ENCODE results near the gene ARHGAP26. TPM values are rescaled to one million over a fixed set of nuclear protein-coding genes. Genes with fewer than 3 reads are reported as not detected.
A peak's percentile ranks its signal among the peaks of the same experiment; 100 is the strongest.

The ARHGAP26 gene
- total RNA-seq, 1 experiment from 2014 or later = 34.5 TPM

DNA sequence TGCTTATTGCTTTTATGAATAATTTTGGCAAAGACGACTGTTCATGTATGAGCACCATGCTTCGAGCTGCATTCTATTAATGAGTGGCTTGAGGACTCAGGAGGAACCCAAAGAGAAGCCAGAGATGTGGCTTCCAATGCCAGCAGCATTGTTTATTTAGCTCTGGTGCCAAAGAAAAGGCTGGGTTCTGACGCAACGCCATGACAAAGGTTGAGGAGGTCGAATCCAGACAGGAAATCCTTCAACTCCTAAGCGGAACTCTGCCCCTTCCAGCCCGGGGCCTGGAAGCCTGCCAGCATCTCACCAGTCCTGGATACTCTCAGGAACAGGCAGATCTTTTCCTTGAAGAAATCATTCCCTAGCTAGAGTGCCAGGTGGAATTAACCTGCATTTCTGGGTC, 104.4 kb downstream of the ARHGAP26 start:
- intact Hi-C loops (cut with micrococcal nuclease) = no loop called here
- POLR2A ChIA-PET = no interaction called here
- TF ChIP-seq CEBPB (IDR thresholded peaks at IDR 0.05; ENCODE audit: low read depth) = peak; percentile 45; the same call in 1 of the 2 replicates
- no peak for TF ChIP-seq RAD21 (IDR thresholded peaks at IDR 0.05; ENCODE audit: low read depth)
- Histone ChIP-seq H3K79me2 (ENCODE audit: insufficient read depth, low read length) (no peaks in the 10 kb centered on the region), H3K27ac (ENCODE audit: low read depth, low read length) (no peak overlapping the region), H3K4me3 (replicated peaks in 1 of 2; ENCODE audit: low read depth in 1 of 2, low read length in 2 of 2) (no peak overlapping the region), H2AFZ (ENCODE audit: low read depth, low read length, poor library complexity, severe bottlenecking) (no peak overlapping the region), H3K9ac (ENCODE audit: low read length) (no peak overlapping the region), H3K4me1 (ENCODE audit: control insufficient read depth in 1 of 2, insufficient read depth in 2 of 2, low read length in 2 of 2) (peaks cover 52 to 61% of the 10 kb centered on the region in 2 experiments; a peak in 3 of 4 replicates), H3K36me3 (ENCODE audit: control insufficient read depth in 1 of 2, insufficient read depth in 2 of 2, low read length in 2 of 2) (no peaks in the 10 kb centered on the region), H3K4me2 (ENCODE audit: low read length) (peak overlapping the region; percentile 10; the same call in 1 of the 2 replicates), H3K27me3 (ENCODE audit: insufficient read depth, low read length) (no peaks in the 10 kb centered on the region), H3K9me3 (ENCODE audit: control insufficient read depth in 1 of 2, insufficient read depth in 1 of 2, low read depth in 1 of 2, low read length in 2 of 2) (no peaks in the 10 kb centered on the region), H3K9me2 (ENCODE audit: insufficient read depth) (no peaks in the 10 kb centered on the region), H4K20me1 (ENCODE audit: insufficient read depth) (no peaks in the 10 kb centered on the region)
- DNase-seq (ENCODE audit: low read depth, low spot score) = no peak
- CTCF ChIA-PET = interaction anchor here (0.8 to 5.0 kb wide), 7 partner anchors 8 to 161 kb away, joined by 4 to 44 read pairs (median 8); partner anchors contain the start of gene ARHGAP26
- no TSS peak for BruUV-seq (replicated peaks)
- no peak for ATAC-seq
- RAD21 ChIA-PET (ENCODE audit: low non-redundant PET in 1 of 2, low total read pairs in 2 of 2, uncharacterized antibody in 2 of 2, unreplicated experiment in 2 of 2) = interaction anchor here in 1 of 2 experiments (0.5 to 1.4 kb wide), 2 partner anchors 35 to 125 kb away, joined by 4 to 5 read pairs; no protein-coding TSS in a partner anchor

- peaks cover 38 to 48% of the 10 kb centered on the region in 2 experiments; a peak in 3 of 4 replicates for H3K4me1 ChIP-seq (ENCODE audit: control insufficient read depth in 1 of 2, insufficient read depth in 2 of 2, low read length in 2 of 2)
- no peak overlapping the region for H3K27ac ChIP-seq (ENCODE audit: low read depth, low read length)
- no TSS peak for BruUV-seq (replicated peaks)
- DNase-seq (ENCODE audit: low read depth, low spot score) = no peak
- no peak overlapping the region for H3K4me2 ChIP-seq (ENCODE audit: low read length)
- no peak for TF ChIP-seq TCF7L2 (IDR thresholded peaks at IDR 0.05; ENCODE audit: borderline replicate concordance, extremely low read depth, insufficient read depth, insufficient read length)
- TF ChIP-seq SP1 (IDR thresholded peaks at IDR 0.05; ENCODE audit: low read depth) = no peak
- TF ChIP-seq, protein P1, sequence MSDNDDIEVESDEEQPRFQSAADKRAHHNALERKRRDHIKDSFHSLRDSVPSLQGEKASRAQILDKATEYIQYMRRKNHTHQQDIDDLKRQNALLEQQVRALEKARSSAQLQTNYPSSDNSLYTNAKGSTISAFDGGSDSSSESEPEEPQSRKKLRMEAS (IDR thresholded peaks at IDR 0.05) = no peak
- TF ChIP-seq ELF1 (IDR thresholded peaks at IDR 0.05; ENCODE audit: borderline replicate concordance, low read depth) = no peak
- no peak for TF ChIP-seq EGR1 (IDR thresholded peaks at IDR 0.05; ENCODE audit: low read depth)
- CTCF ChIA-PET = interaction anchor here (0.8 to 5.0 kb wide), 4 partner anchors 9 to 221 kb away, joined by 3 to 44 read pairs (median 13); no protein-coding TSS in a partner anchor
- intact Hi-C loops (cut with micrococcal nuclease) = no loop called here
- H3K27me3 ChIP-seq (ENCODE audit: insufficient read depth, low read length) = no peaks in the 10 kb centered on the region
- no peaks in the 10 kb centered on the region for H3K9me3 ChIP-seq (ENCODE audit: control insufficient read depth in 1 of 2, insufficient read depth in 1 of 2, low read depth in 1 of 2, low read length in 2 of 2)
- no peak overlapping the region for H3K9ac ChIP-seq (ENCODE audit: low read length)
- H3K4me3 ChIP-seq (replicated peaks in 1 of 2; ENCODE audit: low read depth in 1 of 2, low read length in 2 of 2) = no peak overlapping the region
- no peaks in the 10 kb centered on the region for H3K79me2 ChIP-seq (ENCODE audit: insufficient read depth, low read length)
- no peak for ATAC-seq
- no peak overlapping the region for H2AFZ ChIP-seq (ENCODE audit: low read depth, low read length, poor library complexity, severe bottlenecking)
- POLR2A ChIA-PET = no interaction called here
- RAD21 ChIA-PET (ENCODE audit: low non-redundant PET in 1 of 2, low total read pairs in 2 of 2, uncharacterized antibody in 2 of 2, unreplicated experiment in 2 of 2) = no interaction called here
- H4K20me1 ChIP-seq (ENCODE audit: insufficient read depth) = no peaks in the 10 kb centered on the region
- no peaks in the 10 kb centered on the region for H3K36me3 ChIP-seq (ENCODE audit: control insufficient read depth in 1 of 2, insufficient read depth in 2 of 2, low read length in 2 of 2)
- no peaks in the 10 kb centered on the region for H3K9me2 ChIP-seq (ENCODE audit: insufficient read depth)
These were observed 105.8 kb downstream of the ARHGAP26 start for GRCh38 chr5:142875936-142876335.
